ENCODE results near the gene XYLB.

GRCh38 chr3:38345879-38346586 is 552 bp upstream of the XYLB start:
- TF ChIP-seq POLR2A (IDR thresholded peaks at IDR 0.05) (no peak), CTCF (IDR thresholded peaks at IDR 0.05) (no peak), EP300 (IDR thresholded peaks at IDR 0.05) (no peak)

All from ovary (tissue), 3 donors.